SK-N-MC (cell line): ENCODE results near the gene RABGGTA.

Experiments used
- EZH2 ChIP-seq: fragments of 200-600 bp; sonication (generic); IDR thresholded peaks from one replicate; pipeline ENCODE4 v1.6.1; 2017; ENCODE audit warnings: antibody characterized with exemption
- FOXP2 ChIP-seq: optimal IDR thresholded peaks from 2 replicates; pipeline ENCODE3; 2011; ENCODE audit warnings: mild to moderate bottlenecking, moderate library complexity; ENCODE audit not compliant: insufficient read depth; ENCODE audit errors: extremely low read length, control extremely low read depth
- POLR2AphosphoS5 ChIP-seq: IDR thresholded peaks from 2 replicates; pipeline ENCODE4 v1.6.1; 2012; ENCODE audit warnings: mild to moderate bottlenecking, low read depth, low read length, borderline replicate concordance

DNA sequence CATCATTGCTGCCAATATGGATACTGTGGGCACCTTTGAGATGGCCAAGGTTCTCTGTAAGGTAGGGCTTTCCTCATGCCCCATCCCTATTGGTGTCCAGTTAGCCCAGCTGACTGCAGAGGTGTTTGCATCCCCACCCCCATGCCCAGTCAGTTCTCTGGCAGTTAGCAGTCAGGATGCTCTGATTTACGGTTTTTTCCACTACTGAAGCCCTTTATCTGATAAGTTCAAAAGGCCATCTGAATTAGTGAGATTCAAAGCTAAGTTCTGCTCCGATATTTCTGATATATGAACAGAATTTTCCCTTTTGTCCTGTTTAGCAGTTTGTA, 37.9 kb downstream of the RABGGTA start:
- TF ChIP-seq EZH2 (no peak), FOXP2 (no peak), POLR2AphosphoS5 (no peak)
